NCI-H187 treated with DMSO at 0.1 percent for 48 hours (cell line): ENCODE results near the gene TOMM40L.

Experiments used
- DNase-seq: peaks from one replicate; lab custom pipeline; 2025; lab: John Stamatoyannopoulos, UW

The TOMM40L gene

DNA sequence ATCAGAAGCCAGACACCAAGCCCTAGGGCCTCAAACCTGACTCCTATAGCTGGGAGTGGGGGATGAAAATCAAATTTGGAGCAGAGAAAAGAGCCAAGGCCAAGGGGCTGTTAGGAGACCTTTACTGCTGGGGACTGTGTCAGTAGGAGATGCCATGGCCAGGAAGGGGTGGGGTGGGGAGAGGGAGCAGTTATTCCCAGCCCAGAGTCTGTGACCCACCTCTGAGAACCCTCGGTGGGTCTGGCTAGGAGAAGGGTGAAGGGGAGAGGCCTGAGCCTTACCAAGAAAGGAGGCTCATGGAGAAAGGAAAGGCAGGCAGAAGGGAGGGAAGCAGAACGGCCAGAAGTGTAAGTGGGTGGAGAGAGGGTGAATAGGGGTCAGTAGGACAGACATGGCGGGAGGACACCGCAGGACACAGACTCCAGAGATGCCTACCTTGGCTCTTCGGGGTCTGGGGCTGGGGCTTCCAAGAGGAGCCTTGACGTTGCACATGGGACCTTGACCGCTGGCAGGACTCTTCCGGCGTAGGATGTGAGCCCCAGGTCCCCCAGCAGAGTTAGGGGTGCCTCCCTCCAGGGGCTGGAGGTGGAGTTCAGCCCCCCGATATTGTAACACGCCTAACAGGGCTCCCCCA lies 28.2 kb upstream of the TOMM40L start:
- no peak for DNase-seq

DNA sequence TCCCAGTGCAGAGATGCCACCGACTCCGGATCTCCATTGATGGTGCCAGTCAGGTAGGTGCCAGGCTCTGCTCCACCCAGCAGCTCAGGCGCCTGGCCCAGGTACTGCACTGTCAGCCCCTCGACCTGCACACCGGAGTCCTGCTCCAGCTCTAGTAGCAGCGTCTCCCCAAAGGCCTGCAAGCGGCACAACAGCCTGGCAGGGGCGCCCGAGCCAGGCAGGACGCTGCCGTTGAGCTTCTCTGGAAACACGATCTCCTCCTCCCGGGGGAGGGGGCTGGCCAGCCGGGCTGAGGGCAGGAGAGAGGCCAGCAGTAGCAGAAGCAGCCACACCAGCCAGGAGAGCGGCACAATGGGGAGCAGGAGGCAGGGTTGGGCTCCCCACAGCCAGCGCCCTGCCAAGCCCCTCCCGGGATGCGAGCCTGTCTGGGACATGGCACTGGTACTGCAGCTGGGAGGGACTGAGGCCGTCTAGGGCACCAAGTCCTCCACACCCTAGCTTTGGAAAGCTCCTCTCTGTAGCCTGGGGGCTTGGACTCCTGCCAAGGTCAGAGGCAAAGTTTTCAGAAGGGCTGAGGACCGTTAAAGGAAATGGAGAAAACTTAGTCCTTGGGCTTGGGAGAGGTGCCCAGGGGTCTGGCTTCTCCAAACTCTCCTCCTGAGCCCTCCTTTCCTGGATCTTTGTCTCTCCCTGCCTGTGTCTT lies 27.5 kb upstream of the TOMM40L start:
- no peak for DNase-seq

DNA sequence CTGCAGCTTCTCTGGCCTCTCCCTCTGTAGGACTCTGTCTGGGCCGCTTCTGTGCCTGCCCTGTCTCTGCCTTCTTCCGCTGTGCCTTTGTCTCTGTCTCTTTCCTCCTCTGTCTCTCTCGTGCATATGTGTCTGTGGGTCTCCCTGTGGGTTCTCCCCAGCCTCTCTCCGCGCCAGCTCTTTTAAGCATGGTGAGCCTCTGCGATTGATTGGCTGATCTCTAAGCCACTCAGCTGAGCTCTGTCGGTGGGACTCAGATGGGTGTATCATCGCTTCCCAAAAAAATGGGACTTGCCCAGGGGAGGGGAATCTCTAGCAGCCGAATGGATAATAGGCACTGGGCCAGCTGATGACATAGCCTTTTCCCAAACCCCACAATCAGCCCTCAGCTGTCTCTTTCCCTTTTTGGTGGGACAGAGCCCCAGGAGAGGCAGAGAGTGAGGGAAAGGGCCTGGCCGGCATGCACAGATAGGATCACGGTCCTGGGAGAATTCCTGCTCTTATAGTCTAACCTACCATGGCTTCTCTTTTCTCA lies 26.9 kb upstream of the TOMM40L start, which contains the start of gene ADAMTS4:
ADAMTS4 (minus strand) TSS at position 158 of the 535 bp plus-strand sequence. CDS start 427 bp downstream, outside the sequence.
- no peak for DNase-seq

DNA sequence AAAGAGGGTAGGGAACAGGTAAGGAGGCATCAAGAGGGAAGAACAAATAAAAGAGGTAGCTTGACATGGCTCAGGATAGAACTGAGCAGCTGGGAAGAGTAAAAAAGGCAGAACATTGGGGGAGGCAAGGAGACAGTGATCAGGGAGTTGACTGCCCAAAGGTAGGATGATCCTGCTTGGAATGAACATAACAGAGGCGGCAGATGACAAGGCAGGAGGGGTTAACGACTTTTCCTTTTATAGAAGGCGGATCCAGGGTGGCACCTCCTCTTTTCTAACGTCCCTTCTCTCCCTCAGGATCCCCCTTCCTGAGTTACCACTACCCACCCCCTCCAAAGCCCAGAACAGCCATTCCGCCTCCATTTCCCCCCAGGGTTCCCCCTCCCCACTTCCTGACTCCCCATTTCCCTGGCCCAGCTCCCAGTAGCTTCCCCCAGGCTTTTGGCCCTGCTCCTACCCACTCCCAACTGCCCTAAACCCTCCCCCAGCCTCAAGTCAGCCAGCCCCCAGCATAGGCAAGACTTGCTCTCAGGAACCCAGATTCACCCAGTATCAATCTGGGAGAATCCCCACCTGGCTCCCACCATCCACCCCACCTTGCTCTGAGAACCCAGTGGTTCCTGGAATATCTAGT lies 26.2 kb upstream of the TOMM40L start:
- no peak for DNase-seq

GRCh38 chr1:161200421-161200991 lies 25.4 kb upstream of the TOMM40L start:
- DNase-seq, result no peak

- no peak for DNase-seq
Observed at GRCh38 chr1:161200992-161201835, 24.6 kb upstream of the TOMM40L start.

DNA sequence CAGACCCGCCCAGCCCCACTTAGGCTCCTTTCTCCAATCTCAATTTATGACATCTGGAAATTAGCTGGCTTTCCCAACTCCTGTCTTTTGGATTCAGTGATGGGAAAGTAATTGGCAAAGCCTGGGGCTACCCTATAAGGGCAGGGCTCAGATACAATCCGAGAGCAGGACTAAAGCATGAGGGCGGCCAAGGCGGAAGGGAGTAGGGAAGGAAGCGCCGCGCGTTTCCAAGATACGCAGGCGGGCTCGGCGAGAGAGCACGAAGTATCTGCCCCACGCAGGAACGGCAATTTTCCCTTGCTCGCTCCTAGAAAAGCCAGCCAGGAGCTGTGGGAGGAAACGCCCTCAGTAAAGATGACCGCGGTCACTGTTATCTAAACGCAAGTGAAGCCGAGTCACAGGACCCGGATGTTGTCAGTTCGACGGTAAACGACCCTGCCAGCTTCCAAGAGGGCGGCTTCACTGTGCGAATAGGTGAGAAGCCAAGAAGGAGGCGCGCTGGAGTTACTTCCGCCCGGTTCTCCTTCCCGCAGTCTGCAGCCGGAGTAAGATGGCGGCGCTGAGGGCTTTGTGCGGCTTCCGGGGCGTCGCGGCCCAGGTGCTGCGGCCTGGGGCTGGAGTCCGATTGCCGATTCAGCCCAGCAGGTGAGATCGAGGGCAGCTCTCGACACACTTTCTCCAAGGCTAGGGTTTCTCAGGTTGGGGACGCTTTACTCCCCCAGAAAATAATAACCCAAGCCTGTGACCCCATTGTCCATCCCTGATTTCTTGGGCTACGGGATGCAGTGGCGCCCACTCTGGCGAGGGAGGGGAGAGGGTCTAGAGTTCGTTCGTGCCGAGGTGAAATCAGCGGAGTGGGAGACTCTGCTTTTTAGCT lies 23.8 kb upstream of the TOMM40L start, which contains the start of gene NDUFS2:
NDUFS2 (plus strand) TSS at position 532 of the 877 bp plus-strand sequence; CDS start at position 551, 19 bp downstream.
- DNase-seq, result peak; percentile 99

DNA sequence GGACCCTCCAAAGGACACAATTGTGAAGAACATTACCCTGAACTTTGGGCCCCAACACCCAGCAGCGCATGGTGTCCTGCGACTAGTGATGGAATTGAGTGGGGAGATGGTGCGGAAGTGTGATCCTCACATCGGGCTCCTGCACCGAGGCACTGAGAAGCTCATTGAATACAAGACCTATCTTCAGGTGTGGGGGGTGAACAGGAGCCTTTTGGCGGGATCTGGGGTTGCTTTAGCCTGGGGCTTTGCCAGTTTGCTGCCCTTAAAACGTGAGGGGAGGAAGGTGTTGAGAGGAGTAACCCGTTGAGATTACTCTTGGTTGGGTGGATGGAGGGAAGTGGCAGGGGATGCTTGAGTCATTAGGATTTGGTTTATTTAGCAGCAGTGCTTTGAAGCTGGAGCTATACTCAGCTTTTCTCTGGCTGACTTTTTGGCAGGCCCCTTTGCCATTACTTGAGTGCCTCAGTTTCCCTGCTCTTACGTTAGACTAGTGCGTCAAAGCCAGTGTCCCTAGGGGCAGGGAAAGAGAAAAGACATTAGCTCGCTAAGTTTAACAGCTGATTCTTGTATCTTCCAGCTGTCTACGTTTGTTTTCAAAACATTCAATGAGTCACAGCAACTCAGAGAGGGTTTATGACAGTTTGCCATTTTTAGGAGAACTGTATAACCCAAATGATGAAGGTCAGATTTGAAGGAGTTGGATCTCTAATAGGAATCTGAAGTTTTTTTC lies 19.3 kb upstream of the TOMM40L start:
- no peak for DNase-seq

- DNase-seq, result no peak
Observed at GRCh38 chr1:161207173-161207572, 18.7 kb upstream of the TOMM40L start.

DNA sequence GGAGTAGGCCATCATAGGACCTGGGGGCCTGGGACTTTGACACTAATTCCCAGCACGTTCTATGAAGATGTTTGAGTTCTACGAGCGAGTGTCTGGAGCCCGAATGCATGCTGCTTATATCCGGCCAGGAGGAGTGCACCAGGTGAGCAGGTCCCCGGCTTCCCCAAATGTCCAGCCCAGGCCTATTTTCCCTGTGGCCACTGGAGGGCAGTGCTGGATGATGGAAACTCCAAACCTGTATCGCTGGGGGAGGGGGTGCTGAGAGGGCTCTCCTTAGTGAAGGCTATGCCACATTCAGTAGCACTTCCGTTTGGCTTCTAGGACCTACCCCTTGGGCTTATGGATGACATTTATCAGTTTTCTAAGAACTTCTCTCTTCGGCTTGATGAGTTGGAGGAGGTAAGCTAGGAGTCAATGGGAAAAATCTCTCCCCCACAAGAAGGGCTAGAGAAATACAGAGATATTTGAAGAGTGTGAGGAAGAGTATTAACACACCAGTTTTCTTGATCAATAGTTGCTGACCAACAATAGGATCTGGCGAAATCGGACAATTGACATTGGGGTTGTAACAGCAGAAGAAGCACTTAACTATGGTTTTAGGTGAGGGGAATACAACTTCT lies 16.0 kb upstream of the TOMM40L start:
- DNase-seq, result peak; percentile 72

GRCh38 chr1:161214369-161214768 lies 11.5 kb upstream of the TOMM40L start:
- DNase-seq, result no peak

GRCh38 chr1:161215076-161215475 lies 10.8 kb upstream of the TOMM40L start, which contains the start of gene FCER1G:
Gene FCER1G, plus strand, starts transcription at chr1:161215295. Its CDS starts 27 bp downstream, at chr1:161215322.
- no peak for DNase-seq

DNA sequence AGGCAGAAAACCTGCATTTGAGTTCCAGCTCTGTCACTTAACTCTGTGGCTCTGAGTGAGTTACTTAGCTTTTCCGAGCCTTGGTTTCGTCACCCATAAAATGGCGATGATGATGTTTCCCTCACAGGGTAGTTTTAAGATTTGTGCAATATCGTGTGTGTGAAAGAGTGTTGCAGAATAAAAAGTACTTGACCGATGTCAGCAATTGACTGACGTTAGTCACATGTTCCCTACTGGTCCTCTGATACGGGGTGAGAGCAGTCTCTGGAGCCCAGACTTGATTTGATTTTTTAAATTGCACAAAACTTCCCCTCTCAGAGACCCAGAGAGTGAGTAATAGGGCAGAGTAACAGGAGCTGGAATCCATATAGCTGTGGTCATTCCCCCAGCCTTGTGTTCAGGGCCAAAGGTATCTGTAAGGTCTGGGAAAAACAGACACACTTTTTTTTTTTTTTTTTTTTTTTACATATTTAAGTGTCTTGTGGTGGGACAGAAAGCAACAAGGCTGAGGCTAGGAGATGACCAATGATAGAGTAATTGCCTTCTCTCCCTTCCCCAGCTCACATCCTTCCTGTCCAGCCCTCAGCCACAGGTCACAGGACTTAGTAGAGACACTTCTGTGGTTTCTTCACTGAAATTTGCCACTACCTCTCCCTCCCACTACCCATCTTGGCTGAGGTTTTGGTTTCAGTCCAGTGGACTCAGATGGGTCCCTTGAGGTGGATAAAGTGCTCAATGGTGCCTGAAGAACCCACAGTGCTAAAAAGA lies 8.7 kb upstream of the TOMM40L start:
- no peak for DNase-seq

- no peak for DNase-seq
Observed at GRCh38 chr1:161217831-161218230, 8.0 kb upstream of the TOMM40L start.

GRCh38 chr1:161218301-161219077 lies 7.4 kb upstream of the TOMM40L start:
- no peak for DNase-seq

- no peak for DNase-seq
Observed at GRCh38 chr1:161219078-161219892, 6.6 kb upstream of the TOMM40L start.

GRCh38 chr1:161220002-161220401 lies 5.9 kb upstream of the TOMM40L start:
- DNase-seq, result no peak
